Panc1 (cell line): ENCODE data around the gene RASSF7.

Source experiments
- POLR2AphosphoS5 ChIP-seq: IDR thresholded peaks from 2 replicates; pipeline ENCODE4 v1.6.1; 2012; ENCODE audit warnings: mild to moderate bottlenecking, low read depth, low read length, moderate library complexity
- TCF7L2 ChIP-seq: IDR thresholded peaks from 2 replicates; pipeline ENCODE4 v1.6.1; 2011; ENCODE audit warnings: mild to moderate bottlenecking, low read depth, low read length, inconsistent platforms
- TF ChIP-seq, protein P1 (sequence below): fragments of 450-650 bp; IDR thresholded peaks from 2 replicates; pipeline ENCODE4 v1.5.1; 2017; ENCODE audit warnings: mild to moderate bottlenecking
- TF ChIP-seq, protein P2 (sequence below), 2 experiments: IDR thresholded peaks; 2 replicates each; pipeline ENCODE4 v1.6.1; 2011 to 2012; ENCODE audit warnings: low read depth in 2 of 2, control low read depth in 1 of 2, low read length in 1 of 2, mild to moderate bottlenecking in 1 of 2, moderate library complexity in 1 of 2; ENCODE audit not compliant: insufficient read depth in 1 of 2

DNA sequence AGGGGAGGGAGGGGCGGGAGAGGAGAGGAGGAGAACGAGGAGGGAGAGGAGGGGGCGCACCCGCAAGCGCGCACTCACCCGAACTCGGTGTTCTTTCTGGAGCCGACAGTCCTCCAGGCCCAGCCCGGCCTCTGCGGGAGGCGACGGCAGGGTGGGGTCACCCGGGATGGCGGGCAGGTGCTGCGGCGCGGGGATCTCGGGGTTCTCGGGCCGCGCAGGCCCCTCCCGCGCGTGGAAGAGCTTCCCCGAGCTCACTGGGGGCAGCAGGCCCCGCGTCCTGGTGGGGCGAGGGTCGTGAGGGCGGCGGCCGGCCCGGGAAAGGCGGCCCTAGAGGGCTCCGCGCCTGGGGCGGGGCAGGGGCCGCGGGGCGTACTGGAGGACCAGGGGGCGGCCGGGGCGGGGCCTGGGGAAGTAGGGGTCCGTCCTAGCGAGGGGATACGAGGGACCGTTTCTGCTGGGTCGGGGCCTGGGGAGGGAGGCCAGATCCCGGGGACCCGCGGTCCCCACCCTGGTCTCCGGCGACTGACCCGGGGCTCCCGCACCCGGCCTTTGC is 5.5 kb upstream of the RASSF7 start:
- TF ChIP-seq POLR2AphosphoS5: 0 out of 2 replicates have a peak, but pooled peaks have one; percentile 5
- TF ChIP-seq, protein P1, sequence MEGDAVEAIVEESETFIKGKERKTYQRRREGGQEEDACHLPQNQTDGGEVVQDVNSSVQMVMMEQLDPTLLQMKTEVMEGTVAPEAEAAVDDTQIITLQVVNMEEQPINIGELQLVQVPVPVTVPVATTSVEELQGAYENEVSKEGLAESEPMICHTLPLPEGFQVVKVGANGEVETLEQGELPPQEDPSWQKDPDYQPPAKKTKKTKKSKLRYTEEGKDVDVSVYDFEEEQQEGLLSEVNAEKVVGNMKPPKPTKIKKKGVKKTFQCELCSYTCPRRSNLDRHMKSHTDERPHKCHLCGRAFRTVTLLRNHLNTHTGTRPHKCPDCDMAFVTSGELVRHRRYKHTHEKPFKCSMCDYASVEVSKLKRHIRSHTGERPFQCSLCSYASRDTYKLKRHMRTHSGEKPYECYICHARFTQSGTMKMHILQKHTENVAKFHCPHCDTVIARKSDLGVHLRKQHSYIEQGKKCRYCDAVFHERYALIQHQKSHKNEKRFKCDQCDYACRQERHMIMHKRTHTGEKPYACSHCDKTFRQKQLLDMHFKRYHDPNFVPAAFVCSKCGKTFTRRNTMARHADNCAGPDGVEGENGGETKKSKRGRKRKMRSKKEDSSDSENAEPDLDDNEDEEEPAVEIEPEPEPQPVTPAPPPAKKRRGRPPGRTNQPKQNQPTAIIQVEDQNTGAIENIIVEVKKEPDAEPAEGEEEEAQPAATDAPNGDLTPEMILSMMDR: no peak
- TF ChIP-seq, protein P2, sequence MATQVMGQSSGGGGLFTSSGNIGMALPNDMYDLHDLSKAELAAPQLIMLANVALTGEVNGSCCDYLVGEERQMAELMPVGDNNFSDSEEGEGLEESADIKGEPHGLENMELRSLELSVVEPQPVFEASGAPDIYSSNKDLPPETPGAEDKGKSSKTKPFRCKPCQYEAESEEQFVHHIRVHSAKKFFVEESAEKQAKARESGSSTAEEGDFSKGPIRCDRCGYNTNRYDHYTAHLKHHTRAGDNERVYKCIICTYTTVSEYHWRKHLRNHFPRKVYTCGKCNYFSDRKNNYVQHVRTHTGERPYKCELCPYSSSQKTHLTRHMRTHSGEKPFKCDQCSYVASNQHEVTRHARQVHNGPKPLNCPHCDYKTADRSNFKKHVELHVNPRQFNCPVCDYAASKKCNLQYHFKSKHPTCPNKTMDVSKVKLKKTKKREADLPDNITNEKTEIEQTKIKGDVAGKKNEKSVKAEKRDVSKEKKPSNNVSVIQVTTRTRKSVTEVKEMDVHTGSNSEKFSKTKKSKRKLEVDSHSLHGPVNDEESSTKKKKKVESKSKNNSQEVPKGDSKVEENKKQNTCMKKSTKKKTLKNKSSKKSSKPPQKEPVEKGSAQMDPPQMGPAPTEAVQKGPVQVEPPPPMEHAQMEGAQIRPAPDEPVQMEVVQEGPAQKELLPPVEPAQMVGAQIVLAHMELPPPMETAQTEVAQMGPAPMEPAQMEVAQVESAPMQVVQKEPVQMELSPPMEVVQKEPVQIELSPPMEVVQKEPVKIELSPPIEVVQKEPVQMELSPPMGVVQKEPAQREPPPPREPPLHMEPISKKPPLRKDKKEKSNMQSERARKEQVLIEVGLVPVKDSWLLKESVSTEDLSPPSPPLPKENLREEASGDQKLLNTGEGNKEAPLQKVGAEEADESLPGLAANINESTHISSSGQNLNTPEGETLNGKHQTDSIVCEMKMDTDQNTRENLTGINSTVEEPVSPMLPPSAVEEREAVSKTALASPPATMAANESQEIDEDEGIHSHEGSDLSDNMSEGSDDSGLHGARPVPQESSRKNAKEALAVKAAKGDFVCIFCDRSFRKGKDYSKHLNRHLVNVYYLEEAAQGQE (IDR thresholded peaks at IDR 0.05; ENCODE audit: insufficient read depth in 1 of 2, low read depth in 2 of 2, low read length in 1 of 2): no peak
- TF ChIP-seq TCF7L2: no peak
